HepG2 (cell line): ENCODE data around the gene IRX3. TPM values are rescaled to one million over a fixed set of nuclear protein-coding genes. Genes with fewer than 3 reads are reported as not detected.

Experiments used
- BORCS8-MEF2B ChIP-seq: sonication (generic); formaldehyde crosslinking; IDR thresholded peaks from 2 replicates; pipeline ENCODE4 v1.8.0; 2022; ENCODE audit warnings: mild to moderate bottlenecking, missing genetic modification reagents
- CERS6 ChIP-seq: sonication (generic); formaldehyde crosslinking; IDR thresholded peaks from 2 replicates; pipeline ENCODE4 v1.5.0; 2020; ENCODE audit warnings: missing genetic modification reagents
- CHCHD3 ChIP-seq: sonication (generic); formaldehyde crosslinking; IDR thresholded peaks from 2 replicates; pipeline ENCODE4 v1.8.0; 2022; ENCODE audit warnings: mild to moderate bottlenecking, missing genetic modification reagents, moderate library complexity
- ELF3 ChIP-seq: IDR thresholded peaks from 2 replicates; pipeline ENCODE4 v1.6.1; 2016; ENCODE audit warnings: missing genetic modification reagents, missing compliant biosample characterization
- ELF4 ChIP-seq: sonication (generic); formaldehyde crosslinking; IDR thresholded peaks from 2 replicates; pipeline ENCODE4 v1.5.0; 2020; ENCODE audit warnings: missing genetic modification reagents, mild to moderate bottlenecking, moderate library complexity, borderline replicate concordance
- HDAC2 ChIP-seq: sonication (generic); formaldehyde crosslinking; IDR thresholded peaks from 2 replicates; pipeline ENCODE4 v1.4.0; 2020; ENCODE audit warnings: missing genetic modification reagents
- HNF4A ChIP-seq: sonication (generic); formaldehyde crosslinking; IDR thresholded peaks from 2 replicates; pipeline ENCODE4 v1.4.0; 2020; ENCODE audit warnings: missing genetic modification reagents
- HNRNPH1 ChIP-seq: fragments of 200-400 bp; formaldehyde crosslinking; optimal IDR thresholded peaks from 2 replicates; pipeline ENCODE3; 2017; ENCODE audit warnings: mild to moderate bottlenecking, low read depth, low read length
- HOXA9 ChIP-seq: sonication (generic); formaldehyde crosslinking; IDR thresholded peaks from 2 replicates; pipeline ENCODE4 v1.8.1; 2022; ENCODE audit warnings: missing genetic modification reagents, mild to moderate bottlenecking, moderate library complexity, borderline replicate concordance
- JDP2 ChIP-seq: sonication (generic); formaldehyde crosslinking; IDR thresholded peaks from 2 replicates; pipeline ENCODE4 v1.8.1; 2022; ENCODE audit warnings: missing genetic modification reagents, borderline replicate concordance
- PHF5A ChIP-seq: IDR thresholded peaks from one replicate; pipeline ENCODE4 v1.6.1; 2018; ENCODE audit warnings: low read depth, missing genetic modification reagents; ENCODE audit not compliant: unreplicated experiment
- REL ChIP-seq: sonication (generic); formaldehyde crosslinking; conservative IDR thresholded peaks from 2 replicates; pipeline ENCODE4 v1.8.0; 2022; ENCODE audit warnings: mild to moderate bottlenecking, missing genetic modification reagents, moderate library complexity
- SRSF1 ChIP-seq: fragments of 200-400 bp; formaldehyde crosslinking; optimal IDR thresholded peaks from 2 replicates; pipeline ENCODE3; 2017; ENCODE audit warnings: mild to moderate bottlenecking, low read depth, low read length, moderate library complexity
- ZBTB14 ChIP-seq: sonication (generic); formaldehyde crosslinking; IDR thresholded peaks from 2 replicates; pipeline ENCODE4 v1.4.0; 2020; ENCODE audit warnings: missing genetic modification reagents
- ZBTB7A ChIP-seq: sonication (generic); formaldehyde crosslinking; IDR thresholded peaks from 2 replicates; pipeline ENCODE4 v1.8.0; 2022; ENCODE audit warnings: mild to moderate bottlenecking, missing genetic modification reagents
- ZC3H13 ChIP-seq: sonication (generic); formaldehyde crosslinking; IDR thresholded peaks from 2 replicates; pipeline ENCODE4 v1.8.1; 2023; ENCODE audit warnings: mild to moderate bottlenecking, missing genetic modification reagents, moderate library complexity
- ZNF17 ChIP-seq: sonication (generic); formaldehyde crosslinking; IDR thresholded peaks from 2 replicates; pipeline ENCODE4 v1.5.0; 2020; ENCODE audit warnings: mild to moderate bottlenecking, missing genetic modification reagents
- ZNF225 ChIP-seq: sonication (generic); formaldehyde crosslinking; IDR thresholded peaks from 2 replicates; pipeline ENCODE4 v1.4.0; 2020; ENCODE audit warnings: mild to moderate bottlenecking, missing genetic modification reagents
- ZNF280D ChIP-seq: sonication (generic); formaldehyde crosslinking; IDR thresholded peaks from 2 replicates; pipeline ENCODE4 v1.5.1; 2020; ENCODE audit warnings: mild to moderate bottlenecking, missing genetic modification reagents
- ZNF292 ChIP-seq: sonication (generic); formaldehyde crosslinking; IDR thresholded peaks from 2 replicates; pipeline ENCODE4 v1.8.1; 2022; ENCODE audit warnings: mild to moderate bottlenecking, low read depth, missing genetic modification reagents, borderline replicate concordance
- ZNF350 ChIP-seq: sonication (generic); formaldehyde crosslinking; IDR thresholded peaks from 2 replicates; pipeline ENCODE4 v1.4.0; 2020; ENCODE audit warnings: mild to moderate bottlenecking, low read depth, missing genetic modification reagents, borderline replicate concordance
- ZNF776 ChIP-seq: sonication (generic); formaldehyde crosslinking; IDR thresholded peaks from 2 replicates; pipeline ENCODE4 v1.4.0; 2020; ENCODE audit warnings: mild to moderate bottlenecking, missing genetic modification reagents
- ZNF839 ChIP-seq: sonication (generic); formaldehyde crosslinking; IDR thresholded peaks from 2 replicates; pipeline ENCODE4 v1.4.0; 2020; ENCODE audit warnings: missing genetic modification reagents, mild to moderate bottlenecking, borderline replicate concordance
- ZNF883 ChIP-seq: sonication (generic); formaldehyde crosslinking; IDR thresholded peaks from 2 replicates; pipeline ENCODE4 v1.5.1; 2020; ENCODE audit warnings: mild to moderate bottlenecking, missing genetic modification reagents; ENCODE audit errors: not compliant biosample characterization
- ZSCAN31 ChIP-seq: sonication (generic); formaldehyde crosslinking; IDR thresholded peaks from 2 replicates; pipeline ENCODE4 v1.5.0; 2020; ENCODE audit warnings: low read depth, mild to moderate bottlenecking, missing genetic modification reagents
- polyA plus RNA-seq, 8 experiments: library from polyadenylated mRNA; depleted of rRNA in 3 of 8; stranded (reverse) in 7 of 8; unstranded in 1 of 8; fragments of >200 nt; fragmentation: Illumina TruSeq in 4 of 8; extraction: Trizol in 4 of 8; gene quantifications; 2 replicates each; pipeline versions ENCODE4 v1.2.1 to v1.2.3, GENCODE V29; 2011 to 2016; ENCODE audit warnings: low read depth in 4 of 8, missing spikeins in 1 of 8, mixed read lengths in 1 of 8; ENCODE audit not compliant: insufficient read depth in 1 of 8
- total RNA-seq, 5 experiments: library from RNA; depleted of rRNA; stranded (reverse); fragments of >200 nt; fragmentation: Illumina TruSeq; extraction: Trizol; gene quantifications; 2 replicates each; pipeline ENCODE4 v1.2.3, GENCODE V29; 2016; ENCODE audit warnings: low read depth in 1 of 5
- TF ChIP-seq, protein P1 (sequence below): IDR thresholded peaks from 2 replicates; pipeline ENCODE4 v1.6.1; 2016; ENCODE audit warnings: mild to moderate bottlenecking, missing biosample characterization, missing genetic modification reagents

The IRX3 gene
- total and polyA plus RNA-seq, 2 of the 13 experiments (the other 11 are each of a cell fraction or from before 2014, with no cell fraction given), result 9.2 to 16.4 TPM

DNA sequence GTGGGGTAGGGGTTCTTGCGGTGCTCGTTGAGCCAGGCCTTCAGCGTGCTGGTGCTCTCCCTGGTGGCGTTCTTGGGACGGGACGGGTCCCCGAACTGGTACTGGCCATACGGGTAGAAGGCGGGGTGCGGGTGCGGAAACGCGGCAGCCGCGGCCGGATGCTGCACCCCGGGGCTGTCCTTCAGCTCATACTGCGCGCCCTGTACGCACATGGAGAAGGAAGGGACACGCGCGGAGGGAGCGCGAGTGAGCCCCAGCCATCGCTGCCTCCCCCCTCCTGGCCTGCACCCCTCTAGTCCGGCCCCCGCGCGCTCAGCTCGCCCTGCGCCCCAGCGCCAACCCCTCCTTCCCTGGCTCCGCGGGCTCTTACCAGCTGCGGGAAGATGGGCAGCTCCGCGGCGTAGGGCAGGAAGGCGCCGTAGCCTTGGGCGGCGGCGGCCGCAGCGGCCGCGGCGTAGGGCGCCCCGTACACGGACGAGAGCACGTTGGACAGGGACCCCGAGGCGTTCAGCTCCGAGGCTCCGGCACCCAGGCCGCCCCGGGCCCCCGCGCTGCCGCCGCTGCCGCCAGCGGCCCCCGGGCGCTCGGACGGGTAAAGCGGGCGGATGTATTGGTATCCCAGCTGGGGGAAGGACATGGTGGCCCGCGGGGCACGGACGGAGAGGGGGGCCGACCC is 1.0 kb downstream of the IRX3 start (continued):
- TF ChIP-seq JDP2 (no peak), ZNF292 (CRISPR knock-in tag) (0 out of 2 replicates have a peak, but pooled peaks have one; percentile 30), SRSF1 (peak; percentile 11), ELF3 (CRISPR knock-in tag) (peak; percentile 44; the same call in 1 of the 2 replicates), CHCHD3 (0 out of 2 replicates have a peak, but pooled peaks have one; percentile 79), PHF5A (no peak), HNRNPH1 (no peak), ZNF839 (CRISPR knock-in tag) (no peak), HOXA9 (CRISPR knock-in tag) (no peak), HDAC2 (CRISPR knock-in tag) (no peak), BORCS8-MEF2B (no peak), HNF4A (no peak), ZBTB14 (CRISPR knock-in tag) (no peak), ELF4 (CRISPR knock-in tag) (no peak), ZBTB7A (CRISPR knock-in tag) (no peak), ZNF280D (CRISPR knock-in tag) (no peak), ZNF17 (CRISPR knock-in tag) (no peak), ZNF776 (CRISPR knock-in tag) (peak; percentile 8; the same call in 1 of the 2 replicates), REL (CRISPR knock-in tag) (no peak), ZNF883 (CRISPR knock-in tag) (no peak), ZC3H13 (no peak), ZSCAN31 (no peak), ZNF225 (CRISPR knock-in tag) (no peak), ZNF350 (no peak; the same call in 1 of the 2 replicates), CERS6 (CRISPR knock-in tag) (no peak)
- TF ChIP-seq, protein P1, sequence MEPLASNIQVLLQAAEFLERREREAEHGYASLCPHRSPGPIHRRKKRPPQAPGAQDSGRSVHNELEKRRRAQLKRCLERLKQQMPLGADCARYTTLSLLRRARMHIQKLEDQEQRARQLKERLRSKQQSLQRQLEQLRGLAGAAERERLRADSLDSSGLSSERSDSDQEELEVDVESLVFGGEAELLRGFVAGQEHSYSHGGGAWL (CRISPR knock-in tag), result peak; percentile 32; the same call in 1 of the 2 replicates
